Measurements from ENCODE around the gene CARD9.

GRCh38 chr9:136326061-136326760, 47.3 kb downstream of the CARD9 start:
- TF ChIP-seq MAX (IDR thresholded peaks at IDR 0.05; ENCODE audit: low read depth): peak; percentile 82
- TF ChIP-seq, protein P1, sequence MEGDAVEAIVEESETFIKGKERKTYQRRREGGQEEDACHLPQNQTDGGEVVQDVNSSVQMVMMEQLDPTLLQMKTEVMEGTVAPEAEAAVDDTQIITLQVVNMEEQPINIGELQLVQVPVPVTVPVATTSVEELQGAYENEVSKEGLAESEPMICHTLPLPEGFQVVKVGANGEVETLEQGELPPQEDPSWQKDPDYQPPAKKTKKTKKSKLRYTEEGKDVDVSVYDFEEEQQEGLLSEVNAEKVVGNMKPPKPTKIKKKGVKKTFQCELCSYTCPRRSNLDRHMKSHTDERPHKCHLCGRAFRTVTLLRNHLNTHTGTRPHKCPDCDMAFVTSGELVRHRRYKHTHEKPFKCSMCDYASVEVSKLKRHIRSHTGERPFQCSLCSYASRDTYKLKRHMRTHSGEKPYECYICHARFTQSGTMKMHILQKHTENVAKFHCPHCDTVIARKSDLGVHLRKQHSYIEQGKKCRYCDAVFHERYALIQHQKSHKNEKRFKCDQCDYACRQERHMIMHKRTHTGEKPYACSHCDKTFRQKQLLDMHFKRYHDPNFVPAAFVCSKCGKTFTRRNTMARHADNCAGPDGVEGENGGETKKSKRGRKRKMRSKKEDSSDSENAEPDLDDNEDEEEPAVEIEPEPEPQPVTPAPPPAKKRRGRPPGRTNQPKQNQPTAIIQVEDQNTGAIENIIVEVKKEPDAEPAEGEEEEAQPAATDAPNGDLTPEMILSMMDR (IDR thresholded peaks at IDR 0.05): no peak
- no peak for TF ChIP-seq SIN3A (IDR thresholded peaks at IDR 0.05; ENCODE audit: borderline replicate concordance, low read depth, low read length)
- TF ChIP-seq POLR2AphosphoS5 (IDR thresholded peaks at IDR 0.05; ENCODE audit: low read depth, low read length): peak; percentile 38; the same call in 1 of the 2 replicates
- no peak for TF ChIP-seq EZH2phosphoT487 (IDR thresholded peaks at IDR 0.05; ENCODE audit: borderline replicate concordance, low read depth)
- TF ChIP-seq TAF1 (IDR thresholded peaks at IDR 0.05; ENCODE audit: borderline replicate concordance, low read depth, low read length): no peak
- TF ChIP-seq TCF12 (IDR thresholded peaks at IDR 0.05): peak; percentile 78

Measured in SK-N-SH (cell line).